ENCODE measurements around the gene ADAMTS9.

GRCh38 chr3:64467255-64467944, 220.4 kb downstream of the ADAMTS9 start:
- TF ChIP-seq CTCF (IDR thresholded peaks at IDR 0.05; ENCODE audit: insufficient read depth, low read length) (no peak), POLR2AphosphoS5 (IDR thresholded peaks at IDR 0.05; ENCODE audit: low read depth) (no peak)
